ENCODE data around the gene HOOK2. TPM values are rescaled to one million over a fixed set of nuclear protein-coding genes. Genes with fewer than 3 reads are reported as not detected.

HOOK2 gene
- polyA plus RNA-seq, 1 of the 3 experiments (the other 2 are of a cell fraction): 33.0 TPM

- Histone ChIP-seq H3K9ac (no peak overlapping the region), H3K9me3 (no peaks in the 10 kb centered on the region), H3K4me2 (no peak overlapping the region), H2AFZ (ENCODE audit: low read depth) (no peak overlapping the region), H4K20me1 (ENCODE audit: insufficient read depth) (no peaks in the 10 kb centered on the region), H3K27ac (ENCODE audit: low read depth in 2 of 2, low read length in 1 of 2) (no peak overlapping the region), H3K79me2 (ENCODE audit: insufficient read depth) (no peaks in the 10 kb centered on the region), H3K4me3 (ENCODE audit: low read depth in 2 of 2, low read length in 1 of 2) (no peak overlapping the region), H3K4me1 (ENCODE audit: control insufficient read depth in 1 of 2, insufficient read depth in 2 of 2, low read depth in 1 of 2, low read length in 1 of 2) (peaks cover 0 to 8% of the 10 kb centered on the region in 2 experiments), H3F3A (replicated peaks; ENCODE audit: insufficient read depth) (no peaks in the 10 kb centered on the region), H3K36me3 (replicated peaks in 1 of 2; ENCODE audit: control insufficient read depth in 1 of 2, insufficient read depth in 2 of 2, low read length in 1 of 2) (peaks cover 0 to 9% of the 10 kb centered on the region in 2 experiments), H3K27me3 (ENCODE audit: insufficient read depth) (peaks cover 40% of the 10 kb centered on the region), H3K9me2 (no peaks in the 10 kb centered on the region)
- DNase-seq: peak; percentile 28
- TF ChIP-seq YY1 (IDR thresholded peaks at IDR 0.05; ENCODE audit: low read depth) (no peak), SMC3 (IDR thresholded peaks at IDR 0.05; ENCODE audit: low read depth, low read length) (no peak), RFX5 (IDR thresholded peaks at IDR 0.05; ENCODE audit: low read length) (no peak), TCF12 (IDR thresholded peaks at IDR 0.05) (no peak), POLR2AphosphoS5 (IDR thresholded peaks at IDR 0.05; ENCODE audit: low read depth, low read length) (no peak), TAF1 (IDR thresholded peaks at IDR 0.05; ENCODE audit: borderline replicate concordance, low read depth, low read length) (no peak)
- TF ChIP-seq, protein P1, sequence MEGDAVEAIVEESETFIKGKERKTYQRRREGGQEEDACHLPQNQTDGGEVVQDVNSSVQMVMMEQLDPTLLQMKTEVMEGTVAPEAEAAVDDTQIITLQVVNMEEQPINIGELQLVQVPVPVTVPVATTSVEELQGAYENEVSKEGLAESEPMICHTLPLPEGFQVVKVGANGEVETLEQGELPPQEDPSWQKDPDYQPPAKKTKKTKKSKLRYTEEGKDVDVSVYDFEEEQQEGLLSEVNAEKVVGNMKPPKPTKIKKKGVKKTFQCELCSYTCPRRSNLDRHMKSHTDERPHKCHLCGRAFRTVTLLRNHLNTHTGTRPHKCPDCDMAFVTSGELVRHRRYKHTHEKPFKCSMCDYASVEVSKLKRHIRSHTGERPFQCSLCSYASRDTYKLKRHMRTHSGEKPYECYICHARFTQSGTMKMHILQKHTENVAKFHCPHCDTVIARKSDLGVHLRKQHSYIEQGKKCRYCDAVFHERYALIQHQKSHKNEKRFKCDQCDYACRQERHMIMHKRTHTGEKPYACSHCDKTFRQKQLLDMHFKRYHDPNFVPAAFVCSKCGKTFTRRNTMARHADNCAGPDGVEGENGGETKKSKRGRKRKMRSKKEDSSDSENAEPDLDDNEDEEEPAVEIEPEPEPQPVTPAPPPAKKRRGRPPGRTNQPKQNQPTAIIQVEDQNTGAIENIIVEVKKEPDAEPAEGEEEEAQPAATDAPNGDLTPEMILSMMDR (IDR thresholded peaks at IDR 0.05): no peak
- 58% methylated on average over 9 of the region's 9 CpGs for WGBS (ENCODE audit: low lambda C conversion rate)
- CTCF ChIA-PET: interaction anchor here (1.3 to 23.9 kb wide), 3 partner anchors 10 to 95 kb away, joined by 4 to 273 read pairs (median 9); no protein-coding TSS in a partner anchor
- POLR2A ChIA-PET: interaction anchor here (0.6 to 1.6 kb wide), 2 partner anchors 22 to 1308 kb away, joined by 5 to 6 read pairs; no protein-coding TSS in a partner anchor
Observed at GRCh38 chr19:12750851-12751250, 24.5 kb downstream of the HOOK2 start.

- H3F3A ChIP-seq (replicated peaks; ENCODE audit: insufficient read depth): no peaks in the 10 kb centered on the region
- no peak overlapping the region for H3K9ac ChIP-seq
- H3K79me2 ChIP-seq (ENCODE audit: insufficient read depth): no peaks in the 10 kb centered on the region
- POLR2A ChIA-PET: interaction anchor here (0.6 to 1.6 kb wide), 3 partner anchors 13 to 43 kb away, joined by 3 to 5 read pairs (median 3); partner anchors contain the start of gene GET3
- no peak overlapping the region for H3K27ac ChIP-seq (ENCODE audit: low read depth in 2 of 2, low read length in 1 of 2)
- peaks cover 0 to 8% of the 10 kb centered on the region in 2 experiments for H3K4me1 ChIP-seq (ENCODE audit: control insufficient read depth in 1 of 2, insufficient read depth in 2 of 2, low read depth in 1 of 2, low read length in 1 of 2)
- H4K20me1 ChIP-seq (ENCODE audit: insufficient read depth): no peaks in the 10 kb centered on the region
- TF ChIP-seq RAD21 (IDR thresholded peaks at IDR 0.05; ENCODE audit: low read length) (no peak), EP300 (IDR thresholded peaks at IDR 0.05; ENCODE audit: borderline replicate concordance in 1 of 2, low read depth in 1 of 2, low read length in 1 of 2) (no peak), ELF1 (IDR thresholded peaks at IDR 0.05) (no peak)
- no peaks in the 10 kb centered on the region for H3K9me3 ChIP-seq
- H3K36me3 ChIP-seq (replicated peaks in 1 of 2; ENCODE audit: control insufficient read depth in 1 of 2, insufficient read depth in 2 of 2, low read length in 1 of 2): peaks cover 0 to 15% of the 10 kb centered on the region in 2 experiments
- 0 out of 2 replicates have a peak overlapping the region, but pooled peaks have one; percentile 38 for H2AFZ ChIP-seq (ENCODE audit: low read depth)
- H3K27me3 ChIP-seq (ENCODE audit: insufficient read depth): peaks cover 40% of the 10 kb centered on the region
- H3K4me2 ChIP-seq: peak overlapping the region; percentile 45; the same call in 1 of the 2 replicates
- no peaks in the 10 kb centered on the region for H3K9me2 ChIP-seq
- DNase-seq: peak; percentile 54
- 19% methylated on average over 11 of the region's 24 CpGs for WGBS (ENCODE audit: low lambda C conversion rate)
- CTCF ChIA-PET: interaction anchor here (0.6 to 23.9 kb wide), 5 partner anchors 11 to 1310 kb away, joined by 3 to 273 read pairs (median 3); no protein-coding TSS in a partner anchor
- H3K4me3 ChIP-seq (ENCODE audit: low read depth in 2 of 2, low read length in 1 of 2): no peak overlapping the region; a peak in 1 of 4 replicates
Observed at GRCh38 chr19:12749938-12750521, 25.3 kb downstream of the HOOK2 start.

Measured in SK-N-SH (cell line).